ENCODE measurements around the gene PTCSC3. TPM values are rescaled to one million over a fixed set of nuclear protein-coding genes. Genes with fewer than 3 reads are reported as not detected.

The PTCSC3 gene
- total and polyA plus RNA-seq, 10 of the 15 experiments (the other 5 are each of a cell fraction or from before 2014, with no cell fraction given): not detected

- FAIRE-seq (no peak), DNase-seq (ENCODE audit: low read depth, low spot score) (no peak), ATAC-seq (no peak)
- POLR2A ChIA-PET: no interaction called here
- Histone ChIP-seq H3K79me2 (ENCODE audit: control insufficient read depth, insufficient read depth, low read length) (no peaks in the 10 kb centered on the region), H3K4me2 (ENCODE audit: control insufficient read depth, insufficient read depth) (no peak overlapping the region), H3K9me3 (replicated peaks; ENCODE audit: control insufficient read depth, insufficient read depth, low read length) (no peaks in the 10 kb centered on the region), H3K27ac (ENCODE audit: control insufficient read depth, insufficient read depth) (no peak overlapping the region), H3K4me3 (no peak overlapping the region), H4K20me1 (ENCODE audit: control insufficient read depth, insufficient read depth) (no peaks in the 10 kb centered on the region), H3K9ac (ENCODE audit: control insufficient read depth, insufficient read depth, low read length) (no peak overlapping the region), H3K36me3 (ENCODE audit: control insufficient read depth in 2 of 2, insufficient read depth in 2 of 2, low read length in 1 of 2) (no peaks in the 10 kb centered on the region), H3K27me3 (replicated peaks in 1 of 2; ENCODE audit: control insufficient read depth in 2 of 2, insufficient read depth in 2 of 2, low read length in 1 of 2) (no peaks in the 10 kb centered on the region; a peak in 2 of 4 replicates), H3K4me1 (ENCODE audit: control insufficient read depth, insufficient read depth, low read length) (no peaks in the 10 kb centered on the region), H2AFZ (ENCODE audit: control insufficient read depth, low read depth, low read length) (no peak overlapping the region)
- WGBS (ENCODE audit: insufficient coverage, insufficient replicate concordance, low lambda C conversion rate, missing lambda C conversion rate): 0% methylated on average over 1 of the region's 1 CpG
- in situ Hi-C loops (cut with MboI) (no loop called here), intact Hi-C loops (cut with micrococcal nuclease; ENCODE audit: unreplicated experiment) (no loop called here)
- CTCF ChIA-PET: no interaction called here
- no peak for TF ChIP-seq IRF4 (IDR thresholded peaks at IDR 0.05; ENCODE audit: low read depth, low read length)
- TF ChIP-seq NFYB (IDR thresholded peaks at IDR 0.05; ENCODE audit: insufficient read depth, low read depth, low read length): no peak
- no peak for TF ChIP-seq BRCA1 (IDR thresholded peaks at IDR 0.05; ENCODE audit: low read depth, low read length)
- TF ChIP-seq JUNB (IDR thresholded peaks at IDR 0.05): no peak
- TF ChIP-seq ZNF622 (IDR thresholded peaks at IDR 0.05): no peak
- TF ChIP-seq SIN3A (IDR thresholded peaks at IDR 0.05; ENCODE audit: low read depth, low read length): no peak
- TF ChIP-seq PML (IDR thresholded peaks at IDR 0.05; ENCODE audit: low read length): no peak
- no peak for TF ChIP-seq WRNIP1 (IDR thresholded peaks at IDR 0.05; ENCODE audit: borderline replicate concordance, low read depth, low read length)
- no peak for TF ChIP-seq HDGF (IDR thresholded peaks at IDR 0.05)
- TF ChIP-seq FOS (IDR thresholded peaks at IDR 0.05; ENCODE audit: borderline replicate concordance, extremely low read depth, insufficient read length): no peak
- TF ChIP-seq MEF2A (IDR thresholded peaks at IDR 0.05; ENCODE audit: insufficient read depth, low read depth, low read length): no peak
- TF ChIP-seq SIX5 (IDR thresholded peaks at IDR 0.05; ENCODE audit: low read depth, low read length, severe bottlenecking): no peak
- no peak for TF ChIP-seq ESRRA (IDR thresholded peaks at IDR 0.05; ENCODE audit: low read length)
- TF ChIP-seq POLR2A (IDR thresholded peaks at IDR 0.05; ENCODE audit: low read depth, low read length): no peak
- TF ChIP-seq ETV6 (conservative IDR thresholded peaks at IDR 0.05 in 1 of 2, IDR thresholded peaks at IDR 0.05 in 1 of 2; ENCODE audit: borderline replicate concordance in 1 of 2, low read depth in 1 of 2): no peak
- TF ChIP-seq ATF2 (IDR thresholded peaks at IDR 0.05; ENCODE audit: low read length): no peak
- no peak for TF ChIP-seq CREB1 (IDR thresholded peaks at IDR 0.05; ENCODE audit: low read depth)
- TF ChIP-seq SP1 (IDR thresholded peaks at IDR 0.05; ENCODE audit: low read depth, low read length): no peak
- TF ChIP-seq EP300 (IDR thresholded peaks at IDR 0.05; ENCODE audit: borderline replicate concordance in 1 of 2, control insufficient read depth in 1 of 2, low read depth in 2 of 2, low read length in 2 of 2): no peak
- RAD21 ChIA-PET (ENCODE audit: unreplicated experiment): no interaction called here
- no TSS peak for BruUV-seq (replicated peaks)
- SMC1A ChIA-PET (ENCODE audit: uncharacterized antibody, unreplicated experiment): no interaction called here
Measured at GRCh38 chr14:36086629-36087395, 89.7 kb downstream of the PTCSC3 start.
